Skeletal muscle satellite cell (primary cell): ENCODE data around the gene METTL16.

Source experiments
- H3K27me3 ChIP-seq: 2 replicates; pipeline ENCODE4 v1.7.0; 2013; ENCODE audit warnings: low read length; ENCODE audit not compliant: control insufficient read depth, insufficient read depth
- H3K36me3 ChIP-seq: 2 replicates; pipeline ENCODE4 v1.7.0; 2013; ENCODE audit warnings: mild to moderate bottlenecking, control low read depth, low read length; ENCODE audit not compliant: insufficient read depth
- H3K4me1 ChIP-seq: 2 replicates; pipeline ENCODE4 v1.7.0; 2013; ENCODE audit warnings: low read length; ENCODE audit not compliant: control insufficient read depth, insufficient read depth
- H3K4me2 ChIP-seq: 2 replicates; pipeline ENCODE4 v1.7.0; 2013; ENCODE audit warnings: mild to moderate bottlenecking, low read length
- H3K4me3 ChIP-seq: 2 replicates; pipeline ENCODE4 v1.7.0; 2013; ENCODE audit warnings: low read length
- H3K9ac ChIP-seq: 2 replicates; pipeline ENCODE4 v1.7.0; 2013; ENCODE audit warnings: mild to moderate bottlenecking, low read depth, low read length, moderate library complexity
- H3K9me3 ChIP-seq: replicated peaks from 2 replicates; pipeline ENCODE4 v1.7.0; 2013; ENCODE audit warnings: mild to moderate bottlenecking, control low read depth, low read length

The METTL16 gene

GRCh38 chr17:2398655-2399571, 112.8 kb downstream of the METTL16 start:
- H3K27me3 ChIP-seq, result no peaks in the 10 kb centered on the region
- H3K4me2 ChIP-seq, result peak overlapping the region; percentile 99
- H3K36me3 ChIP-seq, result no peaks in the 10 kb centered on the region
- peak overlapping the region; percentile 85 for H3K4me3 ChIP-seq
- peaks cover 63% of the 10 kb centered on the region for H3K4me1 ChIP-seq
- no peaks in the 10 kb centered on the region for H3K9me3 ChIP-seq
- H3K9ac ChIP-seq, result peak overlapping the region; percentile 98

GRCh38 chr17:2398182-2398581, 113.5 kb downstream of the METTL16 start:
- Histone ChIP-seq H3K36me3 (no peaks in the 10 kb centered on the region), H3K27me3 (no peaks in the 10 kb centered on the region), H3K9ac (peak overlapping the region; percentile 56), H3K4me3 (peak overlapping the region; percentile 67), H3K4me2 (peak overlapping the region; percentile 99), H3K4me1 (peaks cover 60% of the 10 kb centered on the region), H3K9me3 (no peaks in the 10 kb centered on the region)

- Histone ChIP-seq H3K4me2 (peak overlapping the region; percentile 99), H3K4me3 (peak overlapping the region; percentile 65), H3K36me3 (no peaks in the 10 kb centered on the region), H3K9me3 (no peaks in the 10 kb centered on the region), H3K27me3 (no peaks in the 10 kb centered on the region), H3K4me1 (peaks cover 55% of the 10 kb centered on the region), H3K9ac (peak overlapping the region; percentile 80)
Measured at GRCh38 chr17:2397247-2398171, 114.2 kb downstream of the METTL16 start.

GRCh38 chr17:2396568-2397246, 115.0 kb downstream of the METTL16 start:
- Histone ChIP-seq H3K4me1 (peaks cover 59% of the 10 kb centered on the region), H3K4me3 (peak overlapping the region; percentile 65), H3K9ac (peak overlapping the region; percentile 80)

GRCh38 chr17:2396192-2396567, 115.5 kb downstream of the METTL16 start:
- H3K4me1 ChIP-seq, result peaks cover 64% of the 10 kb centered on the region
- peak overlapping the region; percentile 80 for H3K9ac ChIP-seq
- peak overlapping the region; percentile 65 for H3K4me3 ChIP-seq
- H3K4me2 ChIP-seq, result peak overlapping the region; percentile 99
- H3K27me3 ChIP-seq, result no peaks in the 10 kb centered on the region
- no peaks in the 10 kb centered on the region for H3K36me3 ChIP-seq
- no peaks in the 10 kb centered on the region for H3K9me3 ChIP-seq

More at GRCh38 chr17:2396568-2397246, 115.0 kb downstream of the METTL16 start:
- Histone ChIP-seq H3K36me3 (no peaks in the 10 kb centered on the region), H3K9me3 (no peaks in the 10 kb centered on the region), H3K27me3 (no peaks in the 10 kb centered on the region), H3K4me2 (peak overlapping the region; percentile 99)

GRCh38 chr17:2395258-2396181, 116.2 kb downstream of the METTL16 start:
- Histone ChIP-seq H3K27me3 (no peaks in the 10 kb centered on the region), H3K4me3 (peak overlapping the region; percentile 65), H3K4me1 (peaks cover 64% of the 10 kb centered on the region), H3K9me3 (no peaks in the 10 kb centered on the region), H3K4me2 (peak overlapping the region; percentile 99), H3K9ac (peak overlapping the region; percentile 80), H3K36me3 (peaks cover 3% of the 10 kb centered on the region)

- Histone ChIP-seq H3K9ac (peak overlapping the region; percentile 48), H3K9me3 (no peaks in the 10 kb centered on the region), H3K27me3 (no peaks in the 10 kb centered on the region), H3K4me2 (no peak overlapping the region), H3K4me1 (peaks cover 64% of the 10 kb centered on the region), H3K4me3 (no peak overlapping the region), H3K36me3 (peaks cover 11% of the 10 kb centered on the region)
Measured at GRCh38 chr17:2394775-2395201, 116.9 kb downstream of the METTL16 start.

GRCh38 chr17:2393954-2394749, 117.5 kb downstream of the METTL16 start:
- Histone ChIP-seq H3K36me3 (peaks cover 13% of the 10 kb centered on the region), H3K27me3 (no peaks in the 10 kb centered on the region), H3K4me2 (peak overlapping the region; percentile 76), H3K4me1 (peaks cover 62% of the 10 kb centered on the region), H3K9me3 (no peaks in the 10 kb centered on the region), H3K9ac (peak overlapping the region; percentile 48), H3K4me3 (peak overlapping the region; percentile 53)

GRCh38 chr17:2393174-2393953, 118.3 kb downstream of the METTL16 start:
- Histone ChIP-seq H3K4me3 (peak overlapping the region; percentile 84), H3K4me1 (peaks cover 56% of the 10 kb centered on the region), H3K9ac (peak overlapping the region; percentile 98), H3K4me2 (peak overlapping the region; percentile 100), H3K27me3 (no peaks in the 10 kb centered on the region), H3K9me3 (no peaks in the 10 kb centered on the region), H3K36me3 (peaks cover 19% of the 10 kb centered on the region)
